Measurements from ENCODE around the gene DLG2. TPM values are rescaled to one million over a fixed set of nuclear protein-coding genes. Genes with fewer than 3 reads are reported as not detected.

DLG2 gene
- total RNA-seq, 3 donors from 2014 or later = 4.3 to 12.3 (median 6.9) TPM

GRCh38 chr11:85464283-85464682 is 162.9 kb downstream of the DLG2 start:
- no peaks in the 10 kb centered on the region for H3K36me3 ChIP-seq
- H3K4me3 ChIP-seq = no peak overlapping the region
- H3K27ac ChIP-seq = no peak overlapping the region
- no peak for DNase-seq (ENCODE audit: low spot score in 2 of 2)
- intact Hi-C loops (cut with DNase I; ENCODE audit: low total_unique reads) = no loop called here
- H3K9me3 ChIP-seq = peaks cover 10 to 19% of the 10 kb centered on the region in 2 donors
- TF ChIP-seq POLR2A (IDR thresholded peaks at IDR 0.05) (no peak), POLR2AphosphoS5 (IDR thresholded peaks at IDR 0.05) (no peak), CTCF (IDR thresholded peaks at IDR 0.05) (no peak)
- H3K4me1 ChIP-seq = no peaks in the 10 kb centered on the region
- no peaks in the 10 kb centered on the region for H3K27me3 ChIP-seq

GRCh38 chr11:85459304-85459703 is 167.8 kb downstream of the DLG2 start:
- DNase-seq (ENCODE audit: low spot score in 2 of 2) = no peak
- H3K9me3 ChIP-seq = peaks cover 22 to 55% of the 10 kb centered on the region in 2 donors
- no peak for TF ChIP-seq POLR2AphosphoS5 (IDR thresholded peaks at IDR 0.05)
- no peak for TF ChIP-seq POLR2A (IDR thresholded peaks at IDR 0.05)
- no peak for TF ChIP-seq CTCF (IDR thresholded peaks at IDR 0.05)
- H3K27me3 ChIP-seq = no peaks in the 10 kb centered on the region
- H3K36me3 ChIP-seq = no peaks in the 10 kb centered on the region
- intact Hi-C loops (cut with DNase I; ENCODE audit: low total_unique reads) = no loop called here
- H3K4me3 ChIP-seq = no peak overlapping the region
- H3K27ac ChIP-seq = no peak overlapping the region
- no peaks in the 10 kb centered on the region for H3K4me1 ChIP-seq

GRCh38 chr11:85444479-85444878 is 182.7 kb downstream of the DLG2 start:
- no peak for DNase-seq (ENCODE audit: low spot score in 2 of 2)
- Histone ChIP-seq H3K4me1 (no peaks in the 10 kb centered on the region), H3K9me3 (no peaks in the 10 kb centered on the region), H3K36me3 (no peaks in the 10 kb centered on the region), H3K4me3 (no peak overlapping the region), H3K27ac (no peak overlapping the region), H3K27me3 (no peaks in the 10 kb centered on the region)
- intact Hi-C loops (cut with DNase I; ENCODE audit: low total_unique reads) = no loop called here
- TF ChIP-seq POLR2AphosphoS5 (IDR thresholded peaks at IDR 0.05) = no peak
- TF ChIP-seq POLR2A (IDR thresholded peaks at IDR 0.05) = no peak
- no peak for TF ChIP-seq CTCF (IDR thresholded peaks at IDR 0.05)

GRCh38 chr11:85440273-85440672 is 186.9 kb downstream of the DLG2 start:
- H3K27me3 ChIP-seq = no peaks in the 10 kb centered on the region
- H3K36me3 ChIP-seq = no peaks in the 10 kb centered on the region
- intact Hi-C loops (cut with DNase I; ENCODE audit: low total_unique reads) = no loop called here
- peaks cover 18% of the 10 kb centered on the region in 2 donors for H3K9me3 ChIP-seq
- TF ChIP-seq POLR2AphosphoS5 (IDR thresholded peaks at IDR 0.05) = no peak
- no peak for TF ChIP-seq POLR2A (IDR thresholded peaks at IDR 0.05)
- TF ChIP-seq CTCF (IDR thresholded peaks at IDR 0.05) = no peak
- H3K27ac ChIP-seq = no peak overlapping the region
- H3K4me3 ChIP-seq = no peak overlapping the region
- no peak for DNase-seq (ENCODE audit: low spot score in 2 of 2)
- no peaks in the 10 kb centered on the region for H3K4me1 ChIP-seq

GRCh38 chr11:85438328-85438727 is 188.8 kb downstream of the DLG2 start:
- Histone ChIP-seq H3K4me1 (no peaks in the 10 kb centered on the region), H3K36me3 (no peaks in the 10 kb centered on the region), H3K27ac (no peak overlapping the region), H3K4me3 (no peak overlapping the region), H3K9me3 (peaks cover 18 to 37% of the 10 kb centered on the region in 2 donors), H3K27me3 (no peaks in the 10 kb centered on the region)
- no peak for DNase-seq (ENCODE audit: low spot score in 2 of 2)
- no peak for TF ChIP-seq POLR2A (IDR thresholded peaks at IDR 0.05)
- no peak for TF ChIP-seq CTCF (IDR thresholded peaks at IDR 0.05)
- TF ChIP-seq POLR2AphosphoS5 (IDR thresholded peaks at IDR 0.05) = no peak
- intact Hi-C loops (cut with DNase I; ENCODE audit: low total_unique reads) = no loop called here
